Measurements from ENCODE around the gene NAA20.

NAA20 gene

DNA sequence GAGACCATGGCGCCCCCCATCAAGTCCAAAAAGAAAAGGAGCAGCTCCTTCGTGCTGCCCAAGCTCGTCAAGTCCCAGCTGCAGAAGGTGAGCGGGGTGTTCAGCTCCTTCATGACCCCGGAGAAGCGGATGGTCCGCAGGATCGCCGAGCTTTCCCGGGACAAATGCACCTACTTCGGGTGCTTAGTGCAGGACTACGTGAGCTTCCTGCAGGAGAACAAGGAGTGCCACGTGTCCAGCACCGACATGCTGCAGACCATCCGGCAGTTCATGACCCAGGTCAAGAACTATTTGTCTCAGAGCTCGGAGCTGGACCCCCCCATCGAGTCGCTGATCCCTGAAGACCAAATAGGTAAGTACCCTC, 41.7 kb upstream of the NAA20 start:
- Histone ChIP-seq H3K27me3 (ENCODE audit: insufficient read depth, low read length, poor library complexity) (no peaks in the 10 kb centered on the region), H3K56ac (ENCODE audit: low read length) (no peak overlapping the region), H3K79me2 (ENCODE audit: control insufficient read depth, insufficient read depth, low read length) (no peaks in the 10 kb centered on the region), H3K18ac (ENCODE audit: low read length) (no peak overlapping the region), H3K4me1 (ENCODE audit: control insufficient read depth, low read depth, low read length) (peaks cover 2% of the 10 kb centered on the region), H3K27ac (ENCODE audit: low read depth, low read length) (no peak overlapping the region), H2BK15ac (replicated peaks; ENCODE audit: low read depth) (no peak overlapping the region), H3K36me3 (ENCODE audit: control insufficient read depth, insufficient read depth, low read length) (no peaks in the 10 kb centered on the region), H3K9ac (ENCODE audit: low read length) (no peak overlapping the region), H2BK5ac (ENCODE audit: low read length) (no peak overlapping the region), H3K4ac (ENCODE audit: low read depth, low read length) (no peak overlapping the region), H2BK120ac (ENCODE audit: low read depth, low read length) (no peak overlapping the region), H3K4me2 (ENCODE audit: low read length) (no peak overlapping the region), H4K5ac (ENCODE audit: low read length) (no peak overlapping the region), H2AK5ac (ENCODE audit: low read length) (no peak overlapping the region), H3K23ac (ENCODE audit: low read length) (no peak overlapping the region), H3K4me3 (ENCODE audit: low read length) (no peak overlapping the region), H4K8ac (ENCODE audit: low read depth, low read length) (no peak overlapping the region), H3K79me1 (ENCODE audit: low read length) (no peaks in the 10 kb centered on the region)
- no CpG with 5 or more reads among the region's 18 CpGs for WGBS (ENCODE audit: extremely low coverage, insufficient coverage, low lambda C conversion rate)
- no peak for DNase-seq

DNA sequence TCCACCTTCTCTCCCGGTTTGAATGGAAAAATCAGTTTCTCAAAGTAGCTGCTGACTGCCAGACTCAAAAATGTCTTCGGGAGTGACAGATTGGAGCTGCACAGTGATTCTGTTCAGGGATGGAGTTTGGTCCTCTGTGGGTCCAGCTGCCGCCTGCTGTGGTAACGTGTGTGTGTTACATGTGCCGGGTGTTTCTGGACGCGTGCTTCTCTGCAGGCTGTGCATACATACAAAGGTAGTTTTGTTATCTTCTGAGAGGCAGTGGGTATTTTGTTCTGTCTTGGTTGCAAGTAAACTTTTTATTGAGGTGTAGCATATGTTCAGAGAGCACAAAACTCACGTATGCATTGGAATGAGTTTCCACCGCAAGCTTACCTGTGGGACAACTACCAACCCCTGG, 41.3 kb upstream of the NAA20 start:
- no peaks in the 10 kb centered on the region for H3K36me3 ChIP-seq (ENCODE audit: control insufficient read depth, insufficient read depth, low read length)
- no peak overlapping the region for H2AK5ac ChIP-seq (ENCODE audit: low read length)

DNA sequence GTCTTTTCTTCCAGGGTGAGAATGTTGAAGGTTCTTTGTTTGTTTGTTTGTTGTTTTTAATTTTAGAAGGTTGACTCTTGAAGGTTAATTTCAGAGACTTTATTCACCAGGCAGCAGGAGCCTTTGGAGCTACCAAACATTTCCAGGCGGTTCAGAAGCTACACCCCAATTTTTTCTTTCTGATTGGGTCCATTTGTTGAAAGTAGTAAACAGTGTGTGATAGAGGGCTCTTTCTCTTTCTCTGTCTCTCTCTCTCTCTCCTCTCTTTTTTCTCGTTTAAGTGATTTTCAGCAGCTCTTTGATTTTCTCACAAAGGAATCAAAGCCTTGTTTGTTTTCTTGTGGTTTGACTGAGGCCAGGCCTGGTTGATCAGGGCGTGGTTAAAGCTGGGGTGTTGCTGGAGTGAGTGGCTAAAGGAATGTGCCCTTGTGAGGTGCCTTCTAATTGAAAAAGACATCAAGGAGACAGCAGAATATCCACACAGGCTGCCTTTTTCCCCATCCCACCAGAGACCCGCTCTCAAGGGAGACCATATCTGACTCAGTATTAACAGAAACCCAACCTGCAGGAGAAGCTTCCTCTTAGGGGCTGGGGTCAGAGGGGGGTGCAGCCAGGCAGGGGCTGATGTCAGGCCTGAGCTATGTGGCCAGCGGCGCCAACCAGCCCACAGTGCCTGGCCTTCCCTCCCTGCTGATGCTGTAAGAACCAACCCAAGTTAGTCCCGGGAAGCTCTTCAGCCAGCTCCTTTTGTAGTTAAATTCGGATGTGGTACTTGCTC, 40.4 kb upstream of the NAA20 start:
- Histone ChIP-seq H3K4me2 (ENCODE audit: low read length) (no peak overlapping the region), H3K18ac (ENCODE audit: low read length) (peak overlapping the region; percentile 8), H3K4me3 (ENCODE audit: low read length) (no peak overlapping the region), H4K8ac (ENCODE audit: low read depth, low read length) (no peak overlapping the region), H3K79me1 (ENCODE audit: low read length) (no peaks in the 10 kb centered on the region), H3K23ac (ENCODE audit: low read length) (no peak overlapping the region), H3K27me3 (ENCODE audit: insufficient read depth, low read length, poor library complexity) (no peaks in the 10 kb centered on the region), H3K27ac (ENCODE audit: low read depth, low read length) (peak overlapping the region; percentile 60), H2BK5ac (ENCODE audit: low read length) (no peak overlapping the region), H2BK120ac (ENCODE audit: low read depth, low read length) (no peak overlapping the region), H2AK5ac (ENCODE audit: low read length) (no peak overlapping the region), H2BK15ac (replicated peaks; ENCODE audit: low read depth) (no peak overlapping the region), H3K56ac (ENCODE audit: low read length) (peak overlapping the region; percentile 71), H3K4me1 (ENCODE audit: control insufficient read depth, low read depth, low read length) (peaks cover 2% of the 10 kb centered on the region), H3K79me2 (ENCODE audit: control insufficient read depth, insufficient read depth, low read length) (no peaks in the 10 kb centered on the region), H4K5ac (ENCODE audit: low read length) (no peak overlapping the region), H3K4ac (ENCODE audit: low read depth, low read length) (no peak overlapping the region), H3K36me3 (ENCODE audit: control insufficient read depth, insufficient read depth, low read length) (no peaks in the 10 kb centered on the region), H3K9ac (ENCODE audit: low read length) (no peak overlapping the region)
- no CpG with 5 or more reads among the region's 8 CpGs for WGBS (ENCODE audit: extremely low coverage, insufficient coverage, low lambda C conversion rate)
- DNase-seq = peak; percentile 95

More for the DNA sequence above, 41.3 kb upstream of the NAA20 start:
- Histone ChIP-seq H2BK120ac (ENCODE audit: low read depth, low read length) (no peak overlapping the region), H3K56ac (ENCODE audit: low read length) (no peak overlapping the region), H3K27ac (ENCODE audit: low read depth, low read length) (no peak overlapping the region), H3K79me1 (ENCODE audit: low read length) (no peaks in the 10 kb centered on the region), H3K79me2 (ENCODE audit: control insufficient read depth, insufficient read depth, low read length) (no peaks in the 10 kb centered on the region), H3K4ac (ENCODE audit: low read depth, low read length) (no peak overlapping the region), H2BK5ac (ENCODE audit: low read length) (no peak overlapping the region), H3K18ac (ENCODE audit: low read length) (no peak overlapping the region), H3K4me1 (ENCODE audit: control insufficient read depth, low read depth, low read length) (peaks cover 2% of the 10 kb centered on the region), H3K23ac (ENCODE audit: low read length) (no peak overlapping the region), H4K5ac (ENCODE audit: low read length) (no peak overlapping the region), H2BK15ac (replicated peaks; ENCODE audit: low read depth) (no peak overlapping the region), H3K9ac (ENCODE audit: low read length) (no peak overlapping the region), H4K8ac (ENCODE audit: low read depth, low read length) (no peak overlapping the region), H3K4me2 (ENCODE audit: low read length) (no peak overlapping the region), H3K27me3 (ENCODE audit: insufficient read depth, low read length, poor library complexity) (no peaks in the 10 kb centered on the region), H3K4me3 (ENCODE audit: low read length) (no peak overlapping the region)
- WGBS (ENCODE audit: extremely low coverage, insufficient coverage, low lambda C conversion rate) = no CpG with 5 or more reads among the region's 9 CpGs
- DNase-seq = no peak

DNA sequence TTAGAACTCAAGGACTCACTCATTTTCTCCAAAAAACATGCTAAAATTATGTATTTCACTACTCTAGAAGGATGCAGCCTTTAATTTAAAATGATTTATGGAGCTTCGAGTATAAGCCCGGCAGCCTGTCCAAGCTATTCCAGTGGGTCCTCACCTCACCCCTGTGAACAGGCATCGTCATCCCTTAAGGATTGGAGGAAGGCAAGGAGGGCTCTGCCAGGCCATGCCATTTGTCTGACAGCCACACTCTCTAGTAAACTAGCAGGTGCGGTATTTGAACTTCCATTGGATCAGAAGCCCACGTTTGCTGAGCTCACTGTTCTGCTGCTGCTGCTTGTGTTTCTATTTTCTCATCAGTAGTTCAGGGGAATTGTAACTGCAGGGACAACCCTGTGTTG, 39.8 kb upstream of the NAA20 start:
- H3K4me1 ChIP-seq (ENCODE audit: control insufficient read depth, low read depth, low read length) = peaks cover 2% of the 10 kb centered on the region
- H3K9ac ChIP-seq (ENCODE audit: low read length) = no peak overlapping the region
- H3K79me2 ChIP-seq (ENCODE audit: control insufficient read depth, insufficient read depth, low read length) = no peaks in the 10 kb centered on the region
- H3K27me3 ChIP-seq (ENCODE audit: insufficient read depth, low read length, poor library complexity) = no peaks in the 10 kb centered on the region
- H3K23ac ChIP-seq (ENCODE audit: low read length) = no peak overlapping the region
- H3K4ac ChIP-seq (ENCODE audit: low read depth, low read length) = peak overlapping the region; percentile 5
- H3K4me3 ChIP-seq (ENCODE audit: low read length) = no peak overlapping the region
- WGBS (ENCODE audit: extremely low coverage, insufficient coverage, low lambda C conversion rate) = no CpG with 5 or more reads among the region's 5 CpGs
- DNase-seq = no peak
- H3K79me1 ChIP-seq (ENCODE audit: low read length) = no peaks in the 10 kb centered on the region
- no peak overlapping the region for H4K5ac ChIP-seq (ENCODE audit: low read length)
- H3K4me2 ChIP-seq (ENCODE audit: low read length) = no peak overlapping the region
- H4K8ac ChIP-seq (ENCODE audit: low read depth, low read length) = no peak overlapping the region
- H3K27ac ChIP-seq (ENCODE audit: low read depth, low read length) = peak overlapping the region; percentile 51
- no peak overlapping the region for H3K56ac ChIP-seq (ENCODE audit: low read length)
- H2BK15ac ChIP-seq (replicated peaks; ENCODE audit: low read depth) = no peak overlapping the region
- H3K18ac ChIP-seq (ENCODE audit: low read length) = no peak overlapping the region
- H3K36me3 ChIP-seq (ENCODE audit: control insufficient read depth, insufficient read depth, low read length) = no peaks in the 10 kb centered on the region
- no peak overlapping the region for H2AK5ac ChIP-seq (ENCODE audit: low read length)
- H2BK120ac ChIP-seq (ENCODE audit: low read depth, low read length) = no peak overlapping the region
- no peak overlapping the region for H2BK5ac ChIP-seq (ENCODE audit: low read length)

DNA sequence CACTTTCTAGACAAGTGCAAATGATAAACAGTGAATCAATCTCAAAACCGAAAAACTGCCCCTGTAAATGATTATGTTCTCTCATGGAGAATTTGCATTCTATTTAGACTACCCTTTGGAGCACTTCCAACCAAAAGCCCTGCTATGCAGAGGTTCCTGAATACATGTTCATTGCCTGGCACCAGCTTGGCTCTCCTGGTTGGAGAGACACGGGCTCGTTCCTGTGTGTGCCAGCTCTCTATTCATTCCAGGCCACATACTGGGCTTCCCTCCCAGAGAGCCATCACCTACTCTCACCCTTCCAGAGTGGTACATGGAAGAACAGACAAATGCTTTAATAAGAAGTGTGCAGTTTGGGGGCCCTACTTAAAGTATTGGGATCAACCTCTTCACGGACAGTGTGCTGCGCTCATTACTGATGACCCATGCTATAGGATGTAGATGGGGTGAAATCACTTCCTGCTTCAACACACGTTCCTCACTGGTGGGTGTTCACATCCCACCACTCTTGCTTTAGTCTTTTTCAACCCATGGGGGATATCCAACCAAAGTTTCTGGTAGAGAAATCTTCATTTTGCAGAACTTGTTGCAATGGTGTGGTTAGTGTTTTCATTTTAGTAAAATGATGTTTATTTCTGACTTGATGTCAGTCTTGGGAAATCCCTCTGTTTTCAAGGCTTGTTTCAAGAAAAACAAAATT, 38.5 kb upstream of the NAA20 start:
- H3K27ac ChIP-seq (ENCODE audit: low read depth, low read length) = no peak overlapping the region
- no peaks in the 10 kb centered on the region for H3K36me3 ChIP-seq (ENCODE audit: control insufficient read depth, insufficient read depth, low read length)
- no CpG with 5 or more reads among the region's 6 CpGs for WGBS (ENCODE audit: extremely low coverage, insufficient coverage, low lambda C conversion rate)

More for the DNA sequence above, 38.5 kb upstream of the NAA20 start:
- H3K4ac ChIP-seq (ENCODE audit: low read depth, low read length) = no peak overlapping the region
- H2BK15ac ChIP-seq (replicated peaks; ENCODE audit: low read depth) = no peak overlapping the region
- no peaks in the 10 kb centered on the region for H3K79me2 ChIP-seq (ENCODE audit: control insufficient read depth, insufficient read depth, low read length)
- H3K4me2 ChIP-seq (ENCODE audit: low read length) = no peak overlapping the region
- H3K23ac ChIP-seq (ENCODE audit: low read length) = no peak overlapping the region
- H3K4me3 ChIP-seq (ENCODE audit: low read length) = no peak overlapping the region
- no peaks in the 10 kb centered on the region for H3K79me1 ChIP-seq (ENCODE audit: low read length)
- H4K8ac ChIP-seq (ENCODE audit: low read depth, low read length) = no peak overlapping the region
- no peak overlapping the region for H2BK5ac ChIP-seq (ENCODE audit: low read length)
- no peaks in the 10 kb centered on the region for H3K27me3 ChIP-seq (ENCODE audit: insufficient read depth, low read length, poor library complexity)
- H3K9ac ChIP-seq (ENCODE audit: low read length) = no peak overlapping the region
- H3K4me1 ChIP-seq (ENCODE audit: control insufficient read depth, low read depth, low read length) = peaks cover 2% of the 10 kb centered on the region
- H3K18ac ChIP-seq (ENCODE audit: low read length) = no peak overlapping the region
- no peak for DNase-seq
- H2AK5ac ChIP-seq (ENCODE audit: low read length) = no peak overlapping the region
- no peak overlapping the region for H3K56ac ChIP-seq (ENCODE audit: low read length)
- H4K5ac ChIP-seq (ENCODE audit: low read length) = no peak overlapping the region
- no peak overlapping the region for H2BK120ac ChIP-seq (ENCODE audit: low read depth, low read length)
